ENCODE measurements around the gene RAB34. TPM values are rescaled to one million over a fixed set of nuclear protein-coding genes. Genes with fewer than 3 reads are reported as not detected.

The RAB34 gene
- total and polyA plus RNA-seq, 9 of the 15 experiments (the other 6 are each of a cell fraction or from before 2014, with no cell fraction given): 0.07 to 3.8 (median 0.46) TPM; not detected in 1

- TF ChIP-seq GTF2B (IDR thresholded peaks at IDR 0.05; ENCODE audit: extremely low read depth, insufficient read length) (no peak), ZNF589 (CRISPR knock-in tag; IDR thresholded peaks at IDR 0.05; ENCODE audit: low read depth) (peak; percentile 39; the same call in 1 of the 2 replicates), FOS (IDR thresholded peaks at IDR 0.05; ENCODE audit: extremely low read depth, insufficient read length) (no peak), PHTF2 (CRISPR knock-in tag; IDR thresholded peaks at IDR 0.05) (no peak), ZHX1 (conservative IDR thresholded peaks at IDR 0.05; ENCODE audit: low read length) (no peak), IRF1 (CRISPR knock-in tag; IDR thresholded peaks at IDR 0.05; ENCODE audit: borderline replicate concordance) (no peak), GTF2A2 (tag; IDR thresholded peaks at IDR 0.05) (peak; percentile 18; the same call in 1 of the 2 replicates), ELF1 (tag; IDR thresholded peaks at IDR 0.05) (peak; percentile 74; the same call in 1 of the 2 replicates), ZNF584 (CRISPR knock-in tag; IDR thresholded peaks at IDR 0.05; ENCODE audit: low read depth) (no peak), ZNF668 (CRISPR knock-in tag; IDR thresholded peaks at IDR 0.05) (peak; percentile 70; the same call in 1 of the 2 replicates), SMARCA4 (IDR thresholded peaks at IDR 0.05) (peak; percentile 74), PTBP1 (IDR thresholded peaks at IDR 0.05; ENCODE audit: low read depth, low read length) (0 out of 2 replicates have a peak, but pooled peaks have one; percentile 51), SIN3A (IDR thresholded peaks at IDR 0.05; ENCODE audit: borderline replicate concordance in 2 of 2, control insufficient read depth in 1 of 2, low read depth in 2 of 2, low read length in 2 of 2) (peak; percentile 28 to 96), ETV1 (tag; conservative IDR thresholded peaks at IDR 0.05; ENCODE audit: low read depth) (peak; percentile 36; the same call in 1 of the 2 replicates), POLR2A (conservative IDR thresholded peaks at IDR 0.05) (peak; percentile 50; the same call in 1 of the 2 replicates), ZNF347 (CRISPR knock-in tag; IDR thresholded peaks at IDR 0.05; ENCODE audit: low read depth) (no peak), CHD1 (IDR thresholded peaks at IDR 0.05; ENCODE audit: low read length) (peak; percentile 46), ZMIZ1 (IDR thresholded peaks at IDR 0.05; ENCODE audit: low read depth in 2 of 2, low read length in 2 of 2) (peak in 1 of 2 experiments; percentile 60; a peak in 2 of 4 replicates)
Measured at GRCh38 chr17:28743243-28744103, 25.8 kb upstream of the RAB34 start, which contains the start of gene TRAF4 (continued).
